GM21737 (cell line): ENCODE data around the gene TGDS.

ENCODE experiments used
- ATAC-seq: cut with Tn5 transposase; IDR thresholded peaks from one replicate; pipeline ENCODE4 v1.9.1; 2021; ENCODE audit warnings: mild to moderate bottlenecking, moderate library complexity; ENCODE audit not compliant: unreplicated experiment

The TGDS gene

GRCh38 chr13:94601446-94602431, 5.8 kb upstream of the TGDS start, which contains the start of gene GPR180:
GPR180 (plus strand) TSS chr13:94601857; CDS start chr13:94601928, 71 bp downstream.
- ATAC-seq: peak; percentile 100

GRCh38 chr13:94599877-94600276, 3.9 kb upstream of the TGDS start:
- ATAC-seq: no peak

DNA sequence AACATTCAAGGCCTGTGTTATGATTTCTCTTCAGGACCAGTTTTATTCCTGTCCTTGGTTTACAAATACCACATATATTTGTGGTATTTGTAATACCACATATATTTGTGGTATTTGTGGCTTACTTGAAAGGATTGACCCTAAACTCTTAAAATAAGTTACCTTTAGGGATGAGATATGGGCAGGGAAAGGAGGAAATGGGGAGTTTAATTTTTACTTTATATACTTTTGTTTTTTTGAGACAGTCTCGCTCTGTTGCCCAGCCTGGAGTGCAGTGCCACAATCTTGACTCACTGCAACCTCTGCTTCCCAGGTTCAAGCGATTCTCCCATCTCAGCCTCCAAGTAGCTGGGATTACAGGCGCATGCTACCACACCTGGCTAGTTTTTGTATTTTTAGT, 2.3 kb upstream of the TGDS start:
- no peak for ATAC-seq

DNA sequence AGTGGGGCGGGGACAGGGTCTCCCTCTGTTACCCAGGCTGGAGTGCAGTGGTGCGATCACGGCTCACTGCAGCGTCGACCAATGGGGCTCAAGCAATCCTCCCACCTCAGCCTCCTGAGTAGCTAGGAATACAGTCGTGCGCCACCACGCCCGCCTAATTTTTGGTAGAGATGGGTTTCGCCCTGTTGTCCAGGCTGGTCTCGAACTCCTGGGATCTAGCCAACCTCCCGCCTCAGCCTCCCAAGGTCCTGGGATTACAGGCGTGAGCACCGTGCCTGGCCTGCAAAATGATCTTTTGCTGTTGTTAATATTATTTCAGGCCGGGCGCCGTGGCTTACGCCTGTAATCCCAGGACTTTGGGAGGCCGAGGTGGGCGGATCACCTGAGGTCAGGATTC, 621 bp upstream of the TGDS start:
- ATAC-seq: no peak

DNA sequence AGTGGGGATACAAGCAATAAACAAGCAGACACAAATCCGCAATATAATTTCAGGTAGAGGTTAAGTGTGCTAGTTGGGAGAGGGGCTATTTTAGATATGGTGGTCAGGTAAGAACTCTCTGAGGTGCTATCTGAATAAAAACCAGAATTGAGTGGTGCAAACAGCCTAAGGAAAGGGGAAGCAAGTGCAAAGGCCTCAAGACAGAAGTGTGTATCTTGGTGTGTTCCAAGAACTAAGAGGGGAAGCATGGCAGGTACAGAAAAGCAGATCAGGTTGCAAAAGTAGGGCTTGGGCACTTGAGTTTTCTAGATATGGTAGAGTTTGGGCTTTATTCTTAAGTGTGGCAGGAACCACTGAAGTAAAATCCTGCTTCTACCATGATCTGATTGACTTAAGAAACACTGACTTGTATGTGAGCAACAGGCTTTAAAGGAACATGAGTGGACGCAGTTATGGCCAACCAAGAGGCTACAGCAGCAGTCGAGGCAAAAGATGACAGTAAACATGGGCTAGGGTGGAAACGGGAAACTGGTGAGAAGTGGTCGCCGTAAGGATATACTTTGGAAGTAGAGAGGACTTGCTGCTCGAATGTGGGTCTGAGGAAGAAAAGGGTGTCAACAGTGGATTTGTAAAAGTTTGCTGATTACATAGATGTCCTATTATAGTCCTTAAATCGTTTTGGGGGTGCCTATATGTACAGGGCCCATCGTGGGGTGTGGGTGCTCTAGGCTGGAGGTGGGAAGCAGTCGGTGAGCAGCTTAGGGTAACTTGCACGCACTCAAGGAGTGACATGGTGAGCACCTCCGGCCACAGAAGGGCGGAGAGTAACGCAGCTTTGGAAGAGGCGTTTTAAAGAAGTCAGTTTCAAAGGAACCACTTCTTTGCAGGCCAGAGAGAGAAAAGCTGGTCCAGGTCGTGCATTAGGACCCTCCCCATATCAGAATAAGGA, 677 bp downstream of the TGDS start:
- ATAC-seq: peak; percentile 41

DNA sequence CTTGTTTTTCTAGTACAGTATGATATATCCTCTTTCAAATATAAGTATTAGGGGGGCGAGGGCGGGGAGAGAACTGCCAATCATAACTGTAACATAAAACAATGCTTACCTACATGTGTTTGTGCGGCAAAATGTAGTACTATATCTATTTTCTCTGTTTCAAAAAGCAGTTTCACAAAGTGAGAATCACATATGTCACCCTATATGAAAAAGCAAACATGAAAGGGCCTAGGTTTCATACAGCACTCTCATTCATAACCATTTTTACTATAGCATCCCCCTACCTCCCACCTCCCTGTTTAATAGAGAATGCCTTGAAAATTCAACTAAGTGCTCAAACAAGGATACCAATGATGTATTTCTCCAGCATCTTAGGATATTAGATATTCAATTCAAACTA, 5.2 kb downstream of the TGDS start:
- no peak for ATAC-seq

DNA sequence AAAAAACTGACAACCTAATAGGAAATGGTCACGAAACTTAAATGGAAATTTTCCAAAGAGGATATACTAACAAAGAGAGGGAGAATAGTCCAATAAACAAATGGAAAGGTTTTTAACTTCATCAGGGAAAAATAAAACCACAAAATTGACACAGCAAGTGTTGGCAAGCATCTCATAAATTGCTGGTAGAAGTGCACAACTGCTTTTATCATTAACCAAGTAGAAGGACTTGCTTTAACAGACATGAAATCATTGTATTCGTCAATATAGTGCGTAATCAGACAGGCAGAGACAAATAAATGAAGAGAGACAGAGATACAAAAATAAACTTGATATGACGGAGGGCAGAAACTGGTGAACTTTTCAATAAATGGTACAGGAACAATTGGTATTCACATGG, 7.4 kb downstream of the TGDS start:
- no peak for ATAC-seq

DNA sequence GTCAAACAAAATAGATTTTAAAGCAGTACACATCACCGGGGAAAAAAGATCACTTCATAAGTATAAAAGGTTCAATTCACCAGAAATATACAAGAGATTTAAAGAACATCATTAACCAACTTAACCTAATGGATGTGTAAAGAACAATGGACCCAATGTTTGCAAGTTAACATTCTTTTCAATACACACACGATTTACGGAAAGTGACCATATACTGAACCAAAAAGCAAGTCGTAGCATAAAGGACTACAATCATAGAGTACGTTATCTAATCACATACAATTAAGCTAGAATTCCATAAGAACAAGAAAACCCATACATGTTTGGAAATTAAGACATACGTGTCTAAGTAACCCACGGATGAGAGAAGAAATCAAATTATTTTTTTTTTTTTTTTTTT, 9.6 kb downstream of the TGDS start:
- ATAC-seq: no peak

DNA sequence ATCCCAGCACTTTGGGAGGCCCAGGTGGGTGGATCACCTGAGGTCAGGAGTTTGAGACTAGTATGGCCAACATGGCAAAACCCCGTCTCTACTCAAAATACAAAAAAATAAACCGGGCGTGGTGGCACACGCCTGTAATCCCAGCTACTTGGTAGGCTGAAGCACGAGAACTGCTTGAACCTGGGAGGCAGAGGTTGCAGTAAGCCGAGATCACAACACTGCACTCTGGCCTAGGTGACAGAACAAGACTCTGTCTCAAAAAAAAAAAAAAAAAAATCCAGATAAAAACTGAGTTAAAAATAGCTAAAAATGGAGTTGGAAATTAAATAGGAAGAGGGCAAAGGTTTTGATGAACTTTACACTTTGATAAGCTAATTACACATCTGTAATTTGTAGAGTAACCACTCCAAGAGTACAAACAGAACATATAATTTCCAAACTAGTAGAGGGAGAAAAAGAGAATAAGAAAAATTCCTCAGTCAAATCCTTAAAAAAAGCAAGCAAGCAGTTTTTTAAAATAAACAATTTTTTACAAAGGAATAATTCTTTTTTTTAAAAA, 10.3 kb downstream of the TGDS start:
- no peak for ATAC-seq

- no peak for ATAC-seq
Observed at GRCh38 chr13:94583926-94584325, 12.0 kb downstream of the TGDS start.

- no peak for ATAC-seq
Observed at GRCh38 chr13:94579063-94579462, 16.9 kb downstream of the TGDS start.

GRCh38 chr13:94569615-94570014, 26.3 kb downstream of the TGDS start:
- ATAC-seq: no peak

DNA sequence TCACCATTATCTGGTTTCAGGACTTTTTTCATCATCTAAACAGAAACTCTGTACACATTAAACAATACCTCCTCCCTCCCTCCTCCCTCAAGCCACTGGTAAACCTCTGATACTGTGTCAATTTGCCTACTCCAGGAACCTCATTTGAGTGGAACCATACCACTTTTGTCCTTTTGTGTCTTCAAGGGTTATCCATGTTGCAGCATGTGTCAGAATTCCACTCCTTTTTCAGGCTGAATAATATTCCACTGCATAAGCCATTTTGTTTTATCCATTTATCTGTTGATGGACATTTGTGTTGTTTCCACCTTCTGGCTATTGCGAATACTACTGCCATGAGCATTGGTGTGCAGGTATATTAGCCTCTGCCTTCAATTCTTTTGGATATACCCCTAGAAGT, 27.5 kb downstream of the TGDS start:
- ATAC-seq: no peak

DNA sequence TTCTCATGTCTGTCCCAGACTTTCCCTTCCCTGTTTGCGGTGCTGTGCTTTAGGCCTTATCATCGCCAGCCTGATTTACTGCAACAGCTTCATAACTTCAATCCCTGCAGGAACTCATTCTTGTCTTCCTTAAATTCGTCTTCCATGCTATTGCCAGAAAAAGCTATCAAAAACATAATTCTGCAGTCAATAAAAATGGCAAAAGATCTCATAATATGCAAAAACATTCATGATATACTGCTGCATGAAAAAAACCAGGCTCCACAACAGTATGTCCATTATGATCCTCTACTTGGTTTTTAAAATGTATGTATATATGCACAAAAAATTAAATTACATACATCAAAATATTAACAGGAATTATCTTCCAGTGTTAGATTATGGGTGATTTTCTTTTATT, 28.4 kb downstream of the TGDS start:
- no peak for ATAC-seq

DNA sequence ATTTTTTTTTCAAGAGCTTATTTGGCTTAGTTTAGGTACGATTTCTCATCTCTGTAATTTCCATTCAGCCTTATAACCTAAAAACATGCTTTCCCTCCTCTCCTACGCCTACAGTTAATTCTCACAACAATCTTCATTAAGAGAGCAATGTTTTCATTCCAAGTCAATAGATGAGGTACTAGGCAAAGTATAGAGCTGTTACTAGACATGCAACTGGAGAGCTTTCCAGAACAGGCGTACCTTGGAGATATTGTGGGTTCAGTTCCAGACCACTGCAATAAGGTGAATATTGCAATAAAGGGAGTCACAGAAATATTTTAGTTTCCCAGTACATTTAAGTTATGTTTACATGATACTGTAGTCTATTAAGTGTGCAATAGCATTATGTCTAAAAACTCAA, 34.8 kb downstream of the TGDS start:
- ATAC-seq: no peak

DNA sequence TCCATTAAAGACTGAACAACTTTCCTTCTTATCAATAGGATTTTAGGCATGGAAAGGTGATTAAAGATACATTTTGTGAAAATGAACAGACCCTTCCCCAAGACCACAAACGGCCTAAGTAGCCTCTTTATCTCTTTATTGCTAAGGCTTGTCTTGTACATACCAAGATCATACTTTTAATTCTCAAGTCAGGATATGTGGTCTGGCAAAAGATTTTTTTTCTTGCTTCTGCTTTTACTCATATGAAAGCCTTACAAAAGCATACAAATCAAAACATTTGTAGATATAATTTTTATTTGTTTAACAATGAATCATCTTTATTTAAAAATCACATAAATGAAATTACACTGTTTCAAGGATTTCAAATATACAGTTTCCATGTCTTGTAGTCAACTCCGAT, 35.8 kb downstream of the TGDS start:
- no peak for ATAC-seq

DNA sequence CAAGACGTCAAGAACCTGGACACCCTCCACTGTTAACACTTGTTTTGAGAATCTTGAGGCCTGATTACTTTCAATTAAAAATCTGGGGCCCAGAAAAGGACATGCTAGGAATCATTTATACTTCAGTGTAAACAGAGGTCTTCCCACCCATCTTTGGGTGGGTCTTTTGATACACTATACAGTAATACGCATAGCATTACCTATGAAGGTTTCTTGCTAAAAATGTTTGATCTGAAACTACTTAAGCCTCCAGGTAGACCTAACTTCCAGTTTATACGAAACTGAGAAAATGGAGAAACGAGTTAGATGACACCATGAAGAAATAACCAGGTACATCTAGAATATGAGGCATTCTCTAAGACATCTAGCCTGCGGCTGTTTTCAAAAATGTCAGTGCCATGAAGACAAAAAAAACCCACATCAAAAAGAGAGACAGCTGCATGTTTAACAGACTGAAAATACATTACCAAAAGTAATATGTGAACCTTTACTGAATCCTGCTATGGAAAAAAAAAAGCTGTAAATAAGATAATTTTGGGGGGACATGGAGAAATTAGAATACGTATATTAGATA, 36.6 kb downstream of the TGDS start:
- ATAC-seq: no peak

DNA sequence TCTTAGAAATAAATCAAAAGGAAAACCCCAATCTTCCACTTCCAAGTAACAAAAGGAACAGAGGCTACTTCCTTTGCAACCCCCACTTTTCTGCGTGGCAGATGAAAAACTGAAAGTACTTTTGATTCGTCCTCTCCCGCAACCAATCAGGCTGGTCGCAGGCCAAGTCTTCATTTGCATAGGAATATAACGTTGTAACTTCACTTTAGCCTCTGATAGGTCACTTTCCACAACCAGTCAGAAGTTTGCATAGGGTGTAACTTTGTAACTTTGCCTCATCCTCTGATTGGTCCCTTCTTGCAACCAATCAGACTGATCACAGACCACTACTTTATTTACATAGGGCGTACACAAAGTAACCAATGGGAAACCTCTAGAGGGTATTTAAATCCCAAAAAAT, 37.2 kb downstream of the TGDS start:
- ATAC-seq: no peak

DNA sequence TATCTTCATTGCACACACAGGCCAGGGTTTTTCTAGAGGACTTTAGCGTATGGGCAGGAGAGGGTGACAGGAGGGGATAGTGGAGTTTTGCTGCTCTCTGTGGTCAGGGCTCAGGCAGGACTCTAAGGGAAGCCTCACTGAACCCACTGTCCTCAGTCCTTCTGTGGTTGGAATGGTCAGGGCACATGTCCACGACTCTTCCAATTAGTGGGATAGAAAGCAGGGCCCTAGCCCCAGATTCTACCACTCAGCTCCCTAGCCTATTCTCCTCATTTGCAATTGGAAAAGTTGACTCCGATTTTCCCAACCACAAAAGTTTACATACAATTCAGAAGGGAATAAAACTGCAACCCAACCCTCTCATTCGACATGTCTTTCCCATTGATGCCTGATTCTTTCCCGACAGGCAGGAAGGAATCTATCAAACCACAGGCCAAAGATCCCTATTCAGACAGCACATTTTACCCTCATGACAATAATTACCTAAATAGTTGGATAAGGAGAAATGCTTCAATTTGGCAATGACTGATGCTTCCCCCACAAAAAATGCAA, 38.2 kb downstream of the TGDS start:
- ATAC-seq: no peak

GRCh38 chr13:94556621-94557020, 39.3 kb downstream of the TGDS start:
- ATAC-seq: no peak

DNA sequence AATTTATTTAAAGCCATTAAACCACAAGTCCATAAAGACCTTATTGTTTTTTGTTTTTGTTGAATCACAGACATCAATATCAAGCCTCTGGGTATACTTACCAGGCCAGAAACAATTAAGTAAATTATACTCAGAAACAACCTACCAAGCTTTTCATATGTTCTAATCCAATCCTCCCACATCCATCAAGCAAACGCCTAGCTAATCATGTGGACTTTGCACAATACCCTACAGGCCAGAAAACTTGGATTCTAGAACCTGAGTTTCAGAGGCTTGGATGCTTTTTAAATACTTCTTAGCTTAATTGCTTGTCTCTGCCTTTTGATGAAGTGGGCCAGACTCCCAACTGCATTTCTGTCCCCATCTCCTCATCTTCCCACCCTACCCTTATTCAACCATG, 39.9 kb downstream of the TGDS start:
- no peak for ATAC-seq
